Measurements from ENCODE around the gene TSPAN3.

TSPAN3 gene

DNA sequence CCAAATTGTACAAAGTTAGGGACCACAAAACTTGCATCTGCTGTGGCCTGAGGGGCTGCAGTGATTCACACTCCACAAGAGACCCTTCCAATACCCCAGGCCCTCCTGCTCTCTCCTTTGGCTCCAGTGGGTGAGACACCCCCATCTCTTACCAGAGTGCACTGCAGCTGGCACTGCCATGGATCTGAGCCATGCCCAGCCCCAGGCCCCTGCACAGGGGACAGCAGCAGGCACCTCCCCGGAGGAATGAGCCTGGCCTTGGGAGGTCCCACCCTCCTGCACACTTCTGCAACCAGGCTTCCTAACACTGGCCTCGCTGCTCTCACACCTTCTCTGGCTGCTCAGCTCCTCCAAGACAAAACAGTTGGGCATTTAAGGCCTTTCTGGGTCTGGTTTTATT lies 16.3 kb upstream of the TSPAN3 start:
- Histone ChIP-seq H3K4me1 (ENCODE audit: control insufficient read depth in 2 of 2, insufficient read depth in 2 of 2, low read length in 2 of 2) (no peaks in the 10 kb centered on the region), H3K9me3 (ENCODE audit: control insufficient read depth in 2 of 2, low read length in 2 of 2) (no peaks in the 10 kb centered on the region), H3K4me3 (ENCODE audit: low read length in 2 of 2) (no peak overlapping the region), H3K9ac (ENCODE audit: low read depth in 1 of 2, low read length in 2 of 2) (no peak overlapping the region), H3K27ac (ENCODE audit: low read depth in 2 of 2, low read length in 2 of 2) (no peak overlapping the region), H3K36me3 (ENCODE audit: control insufficient read depth in 2 of 2, insufficient read depth in 2 of 2, low read length in 2 of 2) (no peaks in the 10 kb centered on the region), H3K27me3 (ENCODE audit: control insufficient read depth in 2 of 2, insufficient read depth in 2 of 2, low read length in 2 of 2) (no peaks in the 10 kb centered on the region)

DNA sequence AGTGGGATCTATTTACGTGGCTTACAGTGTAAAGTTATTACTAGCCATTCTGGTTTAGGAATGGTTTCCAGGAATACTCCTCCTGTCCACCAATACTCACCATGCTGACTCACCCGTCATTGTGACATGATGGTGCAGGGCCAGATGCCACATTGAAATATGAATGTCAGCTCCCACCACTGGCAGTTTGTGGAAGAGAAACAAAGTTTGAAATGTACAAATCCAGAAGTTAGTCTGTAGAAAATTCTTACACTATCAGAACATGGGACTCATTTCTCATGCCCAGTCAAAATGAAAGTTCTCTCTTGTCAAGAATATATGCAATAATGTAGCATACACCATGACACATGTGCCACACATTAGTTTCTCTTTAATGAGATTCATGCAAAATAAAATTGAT lies 14.4 kb upstream of the TSPAN3 start:
- Histone ChIP-seq H3K9ac (ENCODE audit: low read depth in 1 of 2, low read length in 2 of 2) (no peak overlapping the region), H3K27me3 (ENCODE audit: control insufficient read depth in 2 of 2, insufficient read depth in 2 of 2, low read length in 2 of 2) (no peaks in the 10 kb centered on the region), H3K9me3 (ENCODE audit: control insufficient read depth in 2 of 2, low read length in 2 of 2) (no peaks in the 10 kb centered on the region), H3K27ac (ENCODE audit: low read depth in 2 of 2, low read length in 2 of 2) (no peak overlapping the region), H3K4me3 (ENCODE audit: low read length in 2 of 2) (no peak overlapping the region), H3K36me3 (ENCODE audit: control insufficient read depth in 2 of 2, insufficient read depth in 2 of 2, low read length in 2 of 2) (no peaks in the 10 kb centered on the region), H3K4me1 (ENCODE audit: control insufficient read depth in 2 of 2, insufficient read depth in 2 of 2, low read length in 2 of 2) (no peaks in the 10 kb centered on the region)

DNA sequence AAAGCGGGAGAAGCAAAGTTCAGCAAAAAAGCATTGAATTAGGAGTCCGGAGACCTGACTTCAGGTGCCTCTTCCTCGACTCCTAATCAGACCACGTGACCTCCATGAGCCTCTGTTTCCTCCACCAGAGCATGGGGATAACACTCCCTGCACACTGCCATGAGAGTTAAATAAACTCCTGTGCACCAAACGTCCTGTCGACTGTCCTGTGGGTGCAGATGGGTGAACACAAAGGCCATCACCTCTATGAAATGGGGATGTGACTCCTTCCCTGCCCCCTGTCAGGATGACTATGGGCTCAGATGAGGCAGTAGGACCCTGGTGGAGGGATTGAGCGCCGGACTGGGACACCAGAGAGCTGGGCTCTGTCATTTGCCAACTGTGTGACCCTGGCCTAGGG lies 13.5 kb upstream of the TSPAN3 start:
- H3K4me3 ChIP-seq (ENCODE audit: low read length in 2 of 2): peak overlapping the region in 1 of 2 donors; percentile 65
- no peaks in the 10 kb centered on the region for H3K36me3 ChIP-seq (ENCODE audit: control insufficient read depth in 2 of 2, insufficient read depth in 2 of 2, low read length in 2 of 2)
- no peak overlapping the region for H3K9ac ChIP-seq (ENCODE audit: low read depth in 1 of 2, low read length in 2 of 2)
- H3K27ac ChIP-seq (ENCODE audit: low read depth in 2 of 2, low read length in 2 of 2): no peak overlapping the region
- no peaks in the 10 kb centered on the region for H3K27me3 ChIP-seq (ENCODE audit: control insufficient read depth in 2 of 2, insufficient read depth in 2 of 2, low read length in 2 of 2)
- no peaks in the 10 kb centered on the region for H3K4me1 ChIP-seq (ENCODE audit: control insufficient read depth in 2 of 2, insufficient read depth in 2 of 2, low read length in 2 of 2)
- H3K9me3 ChIP-seq (ENCODE audit: control insufficient read depth in 2 of 2, low read length in 2 of 2): no peaks in the 10 kb centered on the region

DNA sequence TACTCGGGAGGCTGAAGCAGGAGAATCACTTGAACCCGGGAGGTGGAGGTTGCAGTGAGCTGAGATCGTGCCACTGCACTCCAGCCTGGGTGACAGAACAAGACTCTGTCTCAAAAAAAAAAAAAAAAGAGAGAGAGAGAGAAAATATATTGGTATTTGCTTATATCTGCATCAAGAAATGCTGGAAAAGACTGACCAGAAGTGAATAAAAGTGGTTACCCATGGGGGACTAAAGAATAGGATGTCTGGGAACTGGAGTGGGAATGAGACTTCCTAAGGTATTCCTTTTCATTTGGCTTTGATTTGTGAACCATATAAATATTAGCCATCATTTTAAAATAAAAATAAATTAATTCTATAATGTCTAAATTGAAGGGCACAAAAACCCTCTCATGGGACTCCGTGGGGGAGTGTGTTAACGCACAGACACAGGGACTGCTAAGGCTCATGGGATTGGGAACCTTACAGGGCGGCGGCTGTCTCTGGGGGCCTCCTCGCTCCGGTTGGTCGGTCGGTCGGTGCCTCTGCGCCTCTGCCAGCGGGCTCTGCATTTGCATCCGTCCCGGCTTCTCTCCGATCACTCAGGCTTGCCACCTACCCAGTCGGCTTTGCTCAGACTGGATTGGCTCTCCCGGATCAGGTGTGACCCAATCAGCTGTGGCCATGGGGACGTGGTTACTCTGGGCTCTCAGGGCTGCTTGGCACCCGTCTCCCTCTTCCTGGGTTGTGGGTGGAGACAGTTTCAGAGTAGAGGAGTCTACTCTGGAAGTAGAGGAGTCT lies 12.7 kb upstream of the TSPAN3 start:
- no peak overlapping the region for H3K9ac ChIP-seq (ENCODE audit: low read depth in 1 of 2, low read length in 2 of 2)
- peak overlapping the region in 1 of 2 donors; percentile 43 for H3K27ac ChIP-seq (ENCODE audit: low read depth in 2 of 2, low read length in 2 of 2)
- H3K4me3 ChIP-seq (ENCODE audit: low read length in 2 of 2): peak overlapping the region; percentile 52 to 65

DNA sequence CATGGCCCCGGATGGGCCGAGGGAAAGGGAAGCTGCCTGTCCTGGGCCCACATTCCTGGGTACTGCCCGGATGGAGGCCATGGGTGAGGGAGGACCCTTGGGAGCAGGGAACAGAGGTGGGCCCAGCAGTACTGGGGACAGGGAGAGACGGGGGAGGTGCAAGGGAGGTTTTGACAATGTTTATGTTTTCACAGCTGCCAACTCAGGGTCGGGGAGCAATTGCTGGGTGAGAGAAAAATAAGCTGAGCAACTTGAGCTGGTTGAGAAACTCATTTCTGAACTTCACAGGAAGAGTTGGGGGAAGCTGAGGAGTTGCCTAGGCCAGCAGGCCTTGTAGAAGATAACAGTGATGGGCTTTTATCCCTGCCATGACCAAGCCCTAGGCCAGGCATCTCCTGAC lies 11.1 kb upstream of the TSPAN3 start:
- H3K9ac ChIP-seq (ENCODE audit: low read depth in 1 of 2, low read length in 2 of 2): no peak overlapping the region
- H3K27ac ChIP-seq (ENCODE audit: low read depth in 2 of 2, low read length in 2 of 2): no peak overlapping the region
- no peaks in the 10 kb centered on the region for H3K4me1 ChIP-seq (ENCODE audit: control insufficient read depth in 2 of 2, insufficient read depth in 2 of 2, low read length in 2 of 2)
- no peaks in the 10 kb centered on the region for H3K36me3 ChIP-seq (ENCODE audit: control insufficient read depth in 2 of 2, insufficient read depth in 2 of 2, low read length in 2 of 2)
- H3K9me3 ChIP-seq (ENCODE audit: control insufficient read depth in 2 of 2, low read length in 2 of 2): no peaks in the 10 kb centered on the region
- no peak overlapping the region for H3K4me3 ChIP-seq (ENCODE audit: low read length in 2 of 2)
- H3K27me3 ChIP-seq (ENCODE audit: control insufficient read depth in 2 of 2, insufficient read depth in 2 of 2, low read length in 2 of 2): no peaks in the 10 kb centered on the region

More for the DNA sequence above, 12.7 kb upstream of the TSPAN3 start:
- Histone ChIP-seq H3K9me3 (ENCODE audit: control insufficient read depth in 2 of 2, low read length in 2 of 2) (no peaks in the 10 kb centered on the region), H3K27me3 (ENCODE audit: control insufficient read depth in 2 of 2, insufficient read depth in 2 of 2, low read length in 2 of 2) (no peaks in the 10 kb centered on the region), H3K4me1 (ENCODE audit: control insufficient read depth in 2 of 2, insufficient read depth in 2 of 2, low read length in 2 of 2) (no peaks in the 10 kb centered on the region), H3K36me3 (ENCODE audit: control insufficient read depth in 2 of 2, insufficient read depth in 2 of 2, low read length in 2 of 2) (no peaks in the 10 kb centered on the region)

- H3K36me3 ChIP-seq (ENCODE audit: control insufficient read depth in 2 of 2, insufficient read depth in 2 of 2, low read length in 2 of 2): no peaks in the 10 kb centered on the region
- H3K4me1 ChIP-seq (ENCODE audit: control insufficient read depth in 2 of 2, insufficient read depth in 2 of 2, low read length in 2 of 2): peaks cover under 1 to 3% of the 10 kb centered on the region in 2 donors
- H3K27me3 ChIP-seq (ENCODE audit: control insufficient read depth in 2 of 2, insufficient read depth in 2 of 2, low read length in 2 of 2): no peaks in the 10 kb centered on the region
- no peak overlapping the region for H3K9ac ChIP-seq (ENCODE audit: low read depth in 1 of 2, low read length in 2 of 2)
- H3K27ac ChIP-seq (ENCODE audit: low read depth in 2 of 2, low read length in 2 of 2): no peak overlapping the region
- H3K4me3 ChIP-seq (ENCODE audit: low read length in 2 of 2): no peak overlapping the region
- no peaks in the 10 kb centered on the region for H3K9me3 ChIP-seq (ENCODE audit: control insufficient read depth in 2 of 2, low read length in 2 of 2)
These were observed 5.5 kb upstream of the TSPAN3 start for GRCh38 chr15:77076323-77076915.

DNA sequence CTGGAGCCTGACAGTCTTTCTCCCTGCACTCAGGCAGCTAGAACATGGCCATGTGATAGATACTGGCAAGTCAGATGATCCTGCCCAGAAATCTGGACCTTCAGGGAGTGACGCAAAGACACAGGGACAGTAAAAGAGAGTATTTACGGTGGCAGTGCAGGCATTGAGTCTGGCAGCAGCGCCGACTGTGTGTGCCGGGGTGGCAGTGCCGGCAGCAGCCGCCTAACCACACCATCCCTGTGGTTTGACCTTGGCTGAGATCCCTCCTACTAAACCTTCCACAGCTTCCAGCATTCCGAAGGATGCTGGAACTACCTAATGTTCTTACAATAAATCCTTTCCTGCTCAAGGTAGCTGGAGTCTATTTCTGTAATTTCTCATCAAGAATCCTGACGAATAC lies 4.6 kb upstream of the TSPAN3 start:
- Histone ChIP-seq H3K9me3 (ENCODE audit: control insufficient read depth in 2 of 2, low read length in 2 of 2) (no peaks in the 10 kb centered on the region), H3K27ac (ENCODE audit: low read depth in 2 of 2, low read length in 2 of 2) (no peak overlapping the region), H3K4me3 (ENCODE audit: low read length in 2 of 2) (no peak overlapping the region), H3K27me3 (ENCODE audit: control insufficient read depth in 2 of 2, insufficient read depth in 2 of 2, low read length in 2 of 2) (no peaks in the 10 kb centered on the region), H3K9ac (ENCODE audit: low read depth in 1 of 2, low read length in 2 of 2) (no peak overlapping the region), H3K36me3 (ENCODE audit: control insufficient read depth in 2 of 2, insufficient read depth in 2 of 2, low read length in 2 of 2) (no peaks in the 10 kb centered on the region), H3K4me1 (ENCODE audit: control insufficient read depth in 2 of 2, insufficient read depth in 2 of 2, low read length in 2 of 2) (peaks cover 3 to 4% of the 10 kb centered on the region in 2 donors)

DNA sequence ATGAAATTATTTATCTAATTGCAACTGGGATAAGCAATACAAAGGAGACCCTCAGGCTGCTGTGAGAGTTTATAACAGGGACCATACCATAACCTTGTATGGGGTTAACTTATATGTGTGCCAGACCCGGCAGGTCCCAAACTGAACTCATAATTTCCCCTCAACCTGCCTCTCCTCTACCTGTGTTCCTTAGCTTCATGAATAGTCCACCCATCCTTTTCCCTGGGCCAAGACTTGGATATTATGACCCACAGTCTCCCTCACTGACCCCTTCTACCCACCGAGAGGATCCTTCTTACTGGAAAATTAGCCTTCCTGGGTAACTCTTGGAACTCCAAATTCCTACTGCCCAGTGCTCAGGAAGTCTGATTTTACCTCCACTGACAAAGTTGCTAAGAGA lies 3.4 kb upstream of the TSPAN3 start:
- peaks cover 8 to 9% of the 10 kb centered on the region in 2 donors for H3K4me1 ChIP-seq (ENCODE audit: control insufficient read depth in 2 of 2, insufficient read depth in 2 of 2, low read length in 2 of 2)
- H3K9me3 ChIP-seq (ENCODE audit: control insufficient read depth in 2 of 2, low read length in 2 of 2): no peaks in the 10 kb centered on the region
- no peak overlapping the region for H3K27ac ChIP-seq (ENCODE audit: low read depth in 2 of 2, low read length in 2 of 2)
- no peak overlapping the region for H3K4me3 ChIP-seq (ENCODE audit: low read length in 2 of 2)
- H3K27me3 ChIP-seq (ENCODE audit: control insufficient read depth in 2 of 2, insufficient read depth in 2 of 2, low read length in 2 of 2): no peaks in the 10 kb centered on the region
- no peaks in the 10 kb centered on the region for H3K36me3 ChIP-seq (ENCODE audit: control insufficient read depth in 2 of 2, insufficient read depth in 2 of 2, low read length in 2 of 2)
- no peak overlapping the region for H3K9ac ChIP-seq (ENCODE audit: low read depth in 1 of 2, low read length in 2 of 2)

DNA sequence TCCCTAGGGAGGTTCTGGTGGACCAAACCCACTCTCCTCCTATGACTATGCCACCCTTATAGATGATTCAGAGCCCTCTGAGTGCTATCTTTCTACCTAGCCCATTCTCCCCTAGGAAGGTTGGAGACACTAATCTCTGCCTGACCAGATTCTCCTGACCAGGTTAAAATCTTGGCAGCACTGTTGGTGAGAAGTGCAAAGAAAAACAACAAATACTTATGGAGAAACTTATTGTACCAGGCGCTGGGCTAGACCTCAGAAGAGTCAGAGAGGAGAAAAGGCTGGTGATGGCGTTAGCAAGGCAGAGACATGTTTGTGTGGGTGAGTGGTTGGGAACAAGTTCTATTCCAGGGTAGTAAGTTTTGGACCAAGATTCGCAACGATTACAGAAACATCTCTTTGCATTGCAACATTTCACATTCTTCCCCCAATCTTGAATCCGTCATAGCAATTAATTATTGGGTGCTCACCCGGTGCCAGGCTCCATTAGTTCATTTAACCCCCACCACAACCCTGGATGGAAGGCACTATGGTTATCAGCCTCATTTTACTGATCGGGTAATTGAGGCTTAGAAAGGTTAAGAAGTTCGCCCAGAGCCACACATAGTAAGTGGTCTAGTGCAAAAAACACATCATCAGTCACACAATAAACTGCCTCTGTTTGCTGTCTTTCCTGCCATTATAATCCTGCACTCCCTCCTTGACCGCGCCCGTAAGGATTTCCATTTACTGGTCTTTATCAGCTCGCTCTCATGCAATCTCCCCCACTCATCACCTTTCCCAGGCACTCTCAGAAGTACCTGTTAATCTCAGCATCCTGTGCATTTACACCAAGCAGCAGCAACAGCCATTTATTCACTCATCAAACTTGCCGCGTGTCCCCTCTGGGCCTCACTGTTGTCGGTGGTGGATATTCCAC lies 655 bp upstream of the TSPAN3 start:
- H3K4me1 ChIP-seq (ENCODE audit: control insufficient read depth in 2 of 2, insufficient read depth in 2 of 2, low read length in 2 of 2): peaks cover 21 to 29% of the 10 kb centered on the region in 2 donors
- peak overlapping the region in 1 of 2 donors; percentile 87 for H3K4me3 ChIP-seq (ENCODE audit: low read length in 2 of 2)
- H3K27ac ChIP-seq (ENCODE audit: low read depth in 2 of 2, low read length in 2 of 2): peak overlapping the region; percentile 94 to 96
- no peaks in the 10 kb centered on the region for H3K36me3 ChIP-seq (ENCODE audit: control insufficient read depth in 2 of 2, insufficient read depth in 2 of 2, low read length in 2 of 2)
- H3K27me3 ChIP-seq (ENCODE audit: control insufficient read depth in 2 of 2, insufficient read depth in 2 of 2, low read length in 2 of 2): no peaks in the 10 kb centered on the region
- H3K9me3 ChIP-seq (ENCODE audit: control insufficient read depth in 2 of 2, low read length in 2 of 2): no peaks in the 10 kb centered on the region
- peak overlapping the region; percentile 87 to 95 for H3K9ac ChIP-seq (ENCODE audit: low read depth in 1 of 2, low read length in 2 of 2)

DNA sequence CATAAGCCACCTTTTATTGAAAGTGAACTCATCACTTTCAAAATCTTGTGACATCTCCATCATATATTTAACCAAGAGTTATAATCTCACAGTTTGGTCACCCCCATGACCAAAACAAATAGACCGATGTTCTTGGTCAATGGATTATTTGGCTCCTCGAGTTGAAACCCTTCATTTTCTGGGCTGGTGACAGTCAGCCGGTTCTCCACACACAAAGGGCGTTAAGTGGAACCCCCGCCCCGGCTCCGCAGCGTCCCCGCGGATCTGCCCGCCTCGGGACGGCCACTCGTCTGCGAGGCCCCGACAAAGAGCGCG lies 772 bp downstream of the TSPAN3 start:
- no peaks in the 10 kb centered on the region for H3K36me3 ChIP-seq (ENCODE audit: control insufficient read depth in 2 of 2, insufficient read depth in 2 of 2, low read length in 2 of 2)
- peaks cover 26 to 42% of the 10 kb centered on the region in 2 donors for H3K4me1 ChIP-seq (ENCODE audit: control insufficient read depth in 2 of 2, insufficient read depth in 2 of 2, low read length in 2 of 2)
- H3K27ac ChIP-seq (ENCODE audit: low read depth in 2 of 2, low read length in 2 of 2): peak overlapping the region; percentile 94 to 96
- H3K27me3 ChIP-seq (ENCODE audit: control insufficient read depth in 2 of 2, insufficient read depth in 2 of 2, low read length in 2 of 2): no peaks in the 10 kb centered on the region
- H3K9ac ChIP-seq (ENCODE audit: low read depth in 1 of 2, low read length in 2 of 2): peak overlapping the region; percentile 87 to 95
- no peaks in the 10 kb centered on the region for H3K9me3 ChIP-seq (ENCODE audit: control insufficient read depth in 2 of 2, low read length in 2 of 2)
- H3K4me3 ChIP-seq (ENCODE audit: low read length in 2 of 2): peak overlapping the region; percentile 77 to 87

Data from mucosa of rectum (tissue), 2 donors.